Activated B cell treated with CpG ODN at 0.5 μM for 24 hours (primary cell): ENCODE data around the gene ABITRAM. TPM values are rescaled to one million over a fixed set of nuclear protein-coding genes. Genes with fewer than 3 reads are reported as not detected.
"Not testable (repeated sequence)": the region's sequence is repeated elsewhere in the genome, so short reads cannot be mapped to it uniquely, and the experiment has no call there.

Experiments used
- ATAC-seq: fragments of 200-7000 bp; cut with Tn5 transposase; one replicate; pipeline ENCODE4 v1.10.0; 2021; ENCODE audit warnings: low read depth, mild to moderate bottlenecking, moderate library complexity
- CTCF ChIA-PET: fragments of 350-600 bp; sonication (Branson Sonifier 250); formaldehyde crosslinking; loops from one replicate; lab custom pipeline; 2021; ENCODE audit warnings: antibody characterized with exemption; lab: Charles Lee
- POLR2A ChIA-PET: fragments of 350-600 bp; sonication (Branson Sonifier 250); formaldehyde crosslinking; loops from one replicate; lab custom pipeline; 2021; ENCODE audit warnings: antibody characterized with exemption; lab: Charles Lee
- DNase-seq: peaks from one replicate; pipeline ENCODE4 v3.0.0; 2022
- H3K27ac Mint-ChIP-seq: one replicate; pipeline ENCODE4 v1.8.0; 2020; ENCODE audit warnings: mixed read lengths
- H3K27me3 Mint-ChIP-seq: one replicate; pipeline ENCODE4 v1.8.0; 2021; ENCODE audit warnings: mixed read lengths
- H3K36me3 Mint-ChIP-seq: one replicate; pipeline ENCODE4 v1.8.0; 2021; ENCODE audit warnings: low read depth, mixed read lengths
- H3K4me1 Mint-ChIP-seq: one replicate; pipeline ENCODE4 v1.8.0; 2021; ENCODE audit warnings: mixed read lengths
- H3K4me3 Mint-ChIP-seq: one replicate; pipeline ENCODE4 v1.8.0; 2020; ENCODE audit warnings: mild to moderate bottlenecking, mixed read lengths
- H3K9me3 Mint-ChIP-seq: one replicate; pipeline ENCODE4 v1.8.0; 2020; ENCODE audit warnings: mixed read lengths
- CTCF ChIP-seq: fragments of 200-600 bp; IDR thresholded peaks from one replicate; pipeline ENCODE4 v1.8.0; 2022; ENCODE audit warnings: antibody characterized with exemption, mild to moderate bottlenecking
- intact Hi-C: fragments of 100-400 bp; cut with micrococcal nuclease; formaldehyde crosslinking; loops from one replicate; pipeline ENCODE4 v1.15.1; 2024
- total RNA-seq: library from RNA; stranded (reverse); gene quantifications from 2 replicates; pipeline ENCODE4 v1.2.3, GENCODE V29; 2022

The ABITRAM gene
- total RNA-seq, 1 donor from 2014 or later = 6.4 TPM

- H3K9me3 Mint-ChIP-seq = no peaks in the 10 kb centered on the region
- no peak overlapping the region for H3K27ac Mint-ChIP-seq
- H3K4me1 Mint-ChIP-seq = no peaks in the 10 kb centered on the region
- no peak for ATAC-seq
- H3K27me3 Mint-ChIP-seq = no peaks in the 10 kb centered on the region
- peaks cover 95% of the 10 kb centered on the region for H3K36me3 Mint-ChIP-seq
- POLR2A ChIA-PET = no interaction called here
- intact Hi-C loops = no loop called here
- no peak overlapping the region for H3K4me3 Mint-ChIP-seq
- no peak for TF ChIP-seq CTCF
- CTCF ChIA-PET = no interaction called here
- no peak for DNase-seq
These were observed 39.8 kb upstream of the ABITRAM start for GRCh38 chr9:108894225-108894997.

- Mint-ChIP-seq H3K36me3 (peaks cover 92% of the 10 kb centered on the region), H3K9me3 (no peaks in the 10 kb centered on the region), H3K4me3 (no peak overlapping the region), H3K4me1 (no peaks in the 10 kb centered on the region), H3K27me3 (no peaks in the 10 kb centered on the region), H3K27ac (no peak overlapping the region)
- DNase-seq (no peak), ATAC-seq (no peak)
- no peak for TF ChIP-seq CTCF
- ChIA-PET CTCF (no interaction called here), POLR2A (no interaction called here)
- intact Hi-C loops = no loop called here
These were observed 36.7 kb upstream of the ABITRAM start for GRCh38 chr9:108897324-108898096.

- H3K9me3 Mint-ChIP-seq, DNase-seq, intact Hi-C loops, H3K27ac Mint-ChIP-seq, H3K4me1 Mint-ChIP-seq, POLR2A ChIA-PET, ATAC-seq, H3K27me3 Mint-ChIP-seq, H3K4me3 Mint-ChIP-seq: not testable (repeated sequence)
- CTCF ChIA-PET = interaction anchor here (1.1 kb wide), 1 partner anchor 10 kb away, joined by 3 read pairs; no protein-coding TSS in a partner anchor
- peaks cover 95% of the 10 kb centered on the region for H3K36me3 Mint-ChIP-seq
These were observed 35.0 kb upstream of the ABITRAM start for GRCh38 chr9:108899023-108899695.

- intact Hi-C loops = loop anchor here (5.0 kb wide), 1 partner anchor 567 kb away; no protein-coding TSS in a partner anchor
- H3K36me3 Mint-ChIP-seq = peaks cover 87% of the 10 kb centered on the region
- CTCF ChIA-PET = no interaction called here
- H3K9me3 Mint-ChIP-seq = no peaks in the 10 kb centered on the region
- DNase-seq = no peak
- no peaks in the 10 kb centered on the region for H3K4me1 Mint-ChIP-seq
- no peak for ATAC-seq
- TF ChIP-seq CTCF = no peak
- H3K4me3 Mint-ChIP-seq = no peak overlapping the region
- H3K27ac Mint-ChIP-seq = no peak overlapping the region
- POLR2A ChIA-PET = no interaction called here
- H3K27me3 Mint-ChIP-seq = no peaks in the 10 kb centered on the region
These were observed 34.0 kb upstream of the ABITRAM start for GRCh38 chr9:108900176-108900575.

- DNase-seq = no peak
- intact Hi-C loops = loop anchor here (5.0 kb wide), 1 partner anchor 564 kb away; no protein-coding TSS in a partner anchor
- H3K27ac Mint-ChIP-seq = no peak overlapping the region
- no peaks in the 10 kb centered on the region for H3K9me3 Mint-ChIP-seq
- H3K27me3 Mint-ChIP-seq = no peaks in the 10 kb centered on the region
- H3K36me3 Mint-ChIP-seq = peaks cover 83% of the 10 kb centered on the region
- POLR2A ChIA-PET = no interaction called here
- H3K4me1 Mint-ChIP-seq = no peaks in the 10 kb centered on the region
- no peak for TF ChIP-seq CTCF
- H3K4me3 Mint-ChIP-seq = no peak overlapping the region
- CTCF ChIA-PET = no interaction called here
- no peak for ATAC-seq
These were observed 30.6 kb upstream of the ABITRAM start for GRCh38 chr9:108903420-108904103.
